Skeletal muscle tissue (tissue), 4 donors: ENCODE data around the gene ZBTB25. TPM values are rescaled to one million over a fixed set of nuclear protein-coding genes. Genes with fewer than 3 reads are reported as not detected.

Source experiments
- H3K27ac ChIP-seq: one replicate; pipeline ENCODE4 v1.7.0; 2013; ENCODE audit warnings: mild to moderate bottlenecking, low read depth, low read length, inconsistent platforms
- H3K27me3 ChIP-seq, 3 donors: one replicate each; pipeline ENCODE4 v1.7.0; 2013; ENCODE audit warnings: low read length in 3 of 3; ENCODE audit not compliant: control insufficient read depth in 3 of 3, insufficient read depth in 3 of 3
- H3K36me3 ChIP-seq, 3 donors: one replicate each; pipeline ENCODE4 v1.7.0; 2013; ENCODE audit warnings: low read length in 3 of 3; ENCODE audit not compliant: control insufficient read depth in 3 of 3, insufficient read depth in 3 of 3
- H3K4me1 ChIP-seq, 3 donors: one replicate each; pipeline ENCODE4 v1.7.0; 2013; ENCODE audit warnings: low read length in 3 of 3, mild to moderate bottlenecking in 3 of 3; ENCODE audit not compliant: control insufficient read depth in 3 of 3, insufficient read depth in 3 of 3
- H3K4me3 ChIP-seq, 3 donors: one replicate each; pipeline ENCODE4 v1.7.0; 2013; ENCODE audit warnings: low read length in 3 of 3
- H3K9ac ChIP-seq, 3 donors: one replicate each; pipeline ENCODE4 v1.7.0; 2013; ENCODE audit warnings: low read length in 3 of 3, mild to moderate bottlenecking in 3 of 3, moderate library complexity in 2 of 3, low read depth in 1 of 3
- H3K9me3 ChIP-seq, 3 donors: one replicate each; pipeline ENCODE4 v1.7.0; 2013; ENCODE audit warnings: low read length in 3 of 3; ENCODE audit not compliant: control insufficient read depth in 3 of 3
- total RNA-seq: library from RNA; depleted of rRNA; stranded (reverse); fragments of >200 nt; gene quantifications from one replicate; pipeline ENCODE4 v1.2.3, GENCODE V29; 2014
- donor health status: Osteomylitis.

The ZBTB25 gene
- total RNA-seq, 1 donor from 2014 or later, result 5.7 TPM

- H3K36me3 ChIP-seq, result peaks cover 19 to 40% (median 26%) of the 10 kb centered on the region in 3 donors
Observed at GRCh38 chr14:64422005-64422404, 81.6 kb downstream of the ZBTB25 start.

GRCh38 chr14:64421166-64421565 lies 82.5 kb downstream of the ZBTB25 start:
- H3K4me1 ChIP-seq, result peaks cover 6 to 16% (median 10%) of the 10 kb centered on the region in 3 donors
- no peaks in the 10 kb centered on the region for H3K9me3 ChIP-seq
- peaks cover 23 to 43% (median 27%) of the 10 kb centered on the region in 3 donors for H3K36me3 ChIP-seq
- H3K4me3 ChIP-seq, result no peak overlapping the region
- peak overlapping the region; percentile 6 for H3K27ac ChIP-seq
- H3K9ac ChIP-seq, result no peak overlapping the region
- H3K27me3 ChIP-seq, result no peaks in the 10 kb centered on the region

More at GRCh38 chr14:64422005-64422404, 81.6 kb downstream of the ZBTB25 start:
- no peaks in the 10 kb centered on the region for H3K27me3 ChIP-seq
- H3K4me1 ChIP-seq, result peaks cover 6 to 16% (median 10%) of the 10 kb centered on the region in 3 donors
- H3K9ac ChIP-seq, result no peak overlapping the region
- H3K27ac ChIP-seq, result no peak overlapping the region
- no peak overlapping the region for H3K4me3 ChIP-seq
- H3K9me3 ChIP-seq, result no peaks in the 10 kb centered on the region

- no peak overlapping the region for H3K27ac ChIP-seq
- no peaks in the 10 kb centered on the region for H3K9me3 ChIP-seq
- no peak overlapping the region for H3K9ac ChIP-seq
- H3K36me3 ChIP-seq, result peaks cover 31 to 41% (median 34%) of the 10 kb centered on the region in 3 donors
- no peaks in the 10 kb centered on the region for H3K27me3 ChIP-seq
- no peak overlapping the region for H3K4me3 ChIP-seq
- H3K4me1 ChIP-seq, result peaks cover 4 to 10% (median 10%) of the 10 kb centered on the region in 3 donors
Observed at GRCh38 chr14:64419003-64419402, 84.6 kb downstream of the ZBTB25 start.

- Histone ChIP-seq H3K4me1 (peaks cover 4 to 10% (median 10%) of the 10 kb centered on the region in 3 donors), H3K9me3 (no peaks in the 10 kb centered on the region), H3K4me3 (no peak overlapping the region), H3K36me3 (peaks cover 33 to 46% (median 36%) of the 10 kb centered on the region in 3 donors), H3K27ac (no peak overlapping the region), H3K9ac (no peak overlapping the region), H3K27me3 (no peaks in the 10 kb centered on the region)
Observed at GRCh38 chr14:64417771-64418125, 85.9 kb downstream of the ZBTB25 start.

- H3K4me1 ChIP-seq, result peaks cover 4 to 10% (median 10%) of the 10 kb centered on the region in 3 donors
- no peak overlapping the region for H3K27ac ChIP-seq
- H3K9me3 ChIP-seq, result no peaks in the 10 kb centered on the region
- no peak overlapping the region for H3K9ac ChIP-seq
- H3K4me3 ChIP-seq, result no peak overlapping the region
- peaks cover 32 to 42% (median 34%) of the 10 kb centered on the region in 3 donors for H3K36me3 ChIP-seq
- no peaks in the 10 kb centered on the region for H3K27me3 ChIP-seq
Observed at GRCh38 chr14:64417055-64417770, 86.4 kb downstream of the ZBTB25 start.

GRCh38 chr14:64416348-64416932 lies 87.2 kb downstream of the ZBTB25 start:
- H3K36me3 ChIP-seq, result peaks cover 32 to 38% (median 34%) of the 10 kb centered on the region in 3 donors
- no peak overlapping the region for H3K4me3 ChIP-seq
- H3K4me1 ChIP-seq, result peaks cover 4 to 10% (median 10%) of the 10 kb centered on the region in 3 donors

GRCh38 chr14:64412237-64412636 lies 91.4 kb downstream of the ZBTB25 start:
- no peak overlapping the region for H3K27ac ChIP-seq
- no peak overlapping the region for H3K4me3 ChIP-seq
- H3K27me3 ChIP-seq, result no peaks in the 10 kb centered on the region
- H3K9me3 ChIP-seq, result no peaks in the 10 kb centered on the region
- no peaks in the 10 kb centered on the region for H3K4me1 ChIP-seq
- no peak overlapping the region for H3K9ac ChIP-seq
- peaks cover 19 to 23% (median 22%) of the 10 kb centered on the region in 3 donors for H3K36me3 ChIP-seq

More at GRCh38 chr14:64416348-64416932, 87.2 kb downstream of the ZBTB25 start:
- H3K27ac ChIP-seq, result no peak overlapping the region
- no peaks in the 10 kb centered on the region for H3K9me3 ChIP-seq
- no peaks in the 10 kb centered on the region for H3K27me3 ChIP-seq
- no peak overlapping the region for H3K9ac ChIP-seq

- no peaks in the 10 kb centered on the region for H3K4me1 ChIP-seq
- H3K9me3 ChIP-seq, result no peaks in the 10 kb centered on the region
- no peak overlapping the region for H3K4me3 ChIP-seq
- no peak overlapping the region for H3K9ac ChIP-seq
- peaks cover 12 to 15% (median 14%) of the 10 kb centered on the region in 3 donors for H3K36me3 ChIP-seq
- no peak overlapping the region for H3K27ac ChIP-seq
- H3K27me3 ChIP-seq, result no peaks in the 10 kb centered on the region
Observed at GRCh38 chr14:64411001-64411400, 92.6 kb downstream of the ZBTB25 start.

- H3K4me1 ChIP-seq, result no peaks in the 10 kb centered on the region
- H3K9ac ChIP-seq, result no peak overlapping the region
- H3K27ac ChIP-seq, result no peak overlapping the region
- H3K36me3 ChIP-seq, result peaks cover 7 to 9% (median 7%) of the 10 kb centered on the region in 3 donors
- no peak overlapping the region for H3K4me3 ChIP-seq
- no peaks in the 10 kb centered on the region for H3K9me3 ChIP-seq
- H3K27me3 ChIP-seq, result no peaks in the 10 kb centered on the region
Observed at GRCh38 chr14:64410084-64410774, 93.4 kb downstream of the ZBTB25 start.
